ENCODE data around the gene NNT. TPM values are rescaled to one million over a fixed set of nuclear protein-coding genes. Genes with fewer than 3 reads are reported as not detected.

Gene NNT
- total and polyA plus RNA-seq, 9 of the 15 experiments (the other 6 are each of a cell fraction or from before 2014, with no cell fraction given): 21.9 to 68.6 (median 42.2) TPM

DNA sequence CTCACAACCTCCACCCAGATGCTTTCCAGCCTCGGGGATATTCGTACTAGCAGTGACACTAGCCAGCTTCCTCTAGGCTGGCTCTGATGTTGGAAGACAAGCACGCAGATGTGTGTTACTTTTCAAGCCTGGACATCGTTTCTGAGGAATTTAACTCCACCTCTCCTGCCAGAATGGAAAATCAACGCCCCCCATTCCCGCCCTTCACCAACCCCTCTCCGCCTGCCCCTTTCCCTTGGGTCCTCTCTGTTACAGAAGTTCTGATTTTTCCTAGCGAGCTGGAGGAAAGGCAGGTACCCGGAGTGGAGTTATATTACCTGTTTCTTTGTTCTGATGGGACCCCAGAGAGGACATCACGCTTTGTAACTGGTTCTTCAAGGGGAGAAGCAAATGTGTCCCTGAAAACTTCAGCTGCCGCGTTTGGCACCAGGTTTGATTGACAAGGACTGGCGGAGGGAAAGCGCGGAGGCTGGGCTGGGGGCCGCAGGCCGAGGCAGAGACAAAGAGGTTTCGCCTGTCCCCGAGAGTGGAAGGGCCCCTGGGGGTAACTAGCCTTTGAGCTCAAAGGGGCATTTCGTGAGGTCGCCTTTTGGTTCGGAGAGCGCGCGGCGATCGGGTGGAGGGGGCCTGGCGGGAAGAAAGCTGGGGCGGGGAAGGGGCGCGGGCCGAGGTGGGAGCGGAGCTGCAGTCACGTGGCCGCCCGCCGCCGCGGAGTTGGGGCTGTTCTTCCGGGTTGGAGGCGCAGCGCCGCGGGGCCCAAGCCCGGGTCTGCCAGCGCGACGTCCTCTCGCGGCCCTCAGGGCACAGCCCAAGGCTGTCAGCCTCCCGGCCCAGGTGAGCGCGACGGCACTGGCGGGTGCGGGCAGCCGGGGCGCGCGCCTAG is at the start of gene NNT (continued):
- TF ChIP-seq, protein P1, sequence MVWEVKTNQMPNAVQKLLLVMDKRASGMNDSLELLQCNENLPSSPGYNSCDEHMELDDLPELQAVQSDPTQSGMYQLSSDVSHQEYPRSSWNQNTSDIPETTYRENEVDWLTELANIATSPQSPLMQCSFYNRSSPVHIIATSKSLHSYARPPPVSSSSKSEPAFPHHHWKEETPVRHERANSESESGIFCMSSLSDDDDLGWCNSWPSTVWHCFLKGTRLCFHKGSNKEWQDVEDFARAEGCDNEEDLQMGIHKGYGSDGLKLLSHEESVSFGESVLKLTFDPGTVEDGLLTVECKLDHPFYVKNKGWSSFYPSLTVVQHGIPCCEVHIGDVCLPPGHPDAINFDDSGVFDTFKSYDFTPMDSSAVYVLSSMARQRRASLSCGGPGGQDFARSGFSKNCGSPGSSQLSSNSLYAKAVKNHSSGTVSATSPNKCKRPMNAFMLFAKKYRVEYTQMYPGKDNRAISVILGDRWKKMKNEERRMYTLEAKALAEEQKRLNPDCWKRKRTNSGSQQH (CRISPR knock-in tag; IDR thresholded peaks at IDR 0.05): peak; percentile 62; the same call in 1 of the 2 replicates
- no peak for TF ChIP-seq PHB2 (IDR thresholded peaks at IDR 0.05; ENCODE audit: low read depth)
- peak; percentile 58 for TF ChIP-seq RBM39 (optimal IDR thresholded peaks at IDR 0.05; ENCODE audit: low read depth, low read length)
- TF ChIP-seq, protein P2, sequence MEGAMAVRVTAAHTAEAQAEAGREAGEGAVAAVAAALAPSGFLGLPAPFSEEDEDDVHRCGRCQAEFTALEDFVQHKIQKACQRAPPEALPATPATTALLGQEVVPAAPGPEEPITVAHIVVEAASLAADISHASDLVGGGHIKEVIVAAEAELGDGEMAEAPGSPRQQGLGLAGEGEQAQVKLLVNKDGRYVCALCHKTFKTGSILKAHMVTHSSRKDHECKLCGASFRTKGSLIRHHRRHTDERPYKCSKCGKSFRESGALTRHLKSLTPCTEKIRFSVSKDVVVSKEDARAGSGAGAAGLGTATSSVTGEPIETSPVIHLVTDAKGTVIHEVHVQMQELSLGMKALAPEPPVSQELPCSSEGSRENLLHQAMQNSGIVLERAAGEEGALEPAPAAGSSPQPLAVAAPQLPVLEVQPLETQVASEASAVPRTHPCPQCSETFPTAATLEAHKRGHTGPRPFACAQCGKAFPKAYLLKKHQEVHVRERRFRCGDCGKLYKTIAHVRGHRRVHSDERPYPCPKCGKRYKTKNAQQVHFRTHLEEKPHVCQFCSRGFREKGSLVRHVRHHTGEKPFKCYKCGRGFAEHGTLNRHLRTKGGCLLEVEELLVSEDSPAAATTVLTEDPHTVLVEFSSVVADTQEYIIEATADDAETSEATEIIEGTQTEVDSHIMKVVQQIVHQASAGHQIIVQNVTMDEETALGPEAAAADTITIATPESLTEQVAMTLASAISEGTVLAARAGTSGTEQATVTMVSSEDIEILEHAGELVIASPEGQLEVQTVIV (CRISPR knock-in tag; IDR thresholded peaks at IDR 0.05; ENCODE audit: borderline replicate concordance): no peak
- TF ChIP-seq, protein P3, sequence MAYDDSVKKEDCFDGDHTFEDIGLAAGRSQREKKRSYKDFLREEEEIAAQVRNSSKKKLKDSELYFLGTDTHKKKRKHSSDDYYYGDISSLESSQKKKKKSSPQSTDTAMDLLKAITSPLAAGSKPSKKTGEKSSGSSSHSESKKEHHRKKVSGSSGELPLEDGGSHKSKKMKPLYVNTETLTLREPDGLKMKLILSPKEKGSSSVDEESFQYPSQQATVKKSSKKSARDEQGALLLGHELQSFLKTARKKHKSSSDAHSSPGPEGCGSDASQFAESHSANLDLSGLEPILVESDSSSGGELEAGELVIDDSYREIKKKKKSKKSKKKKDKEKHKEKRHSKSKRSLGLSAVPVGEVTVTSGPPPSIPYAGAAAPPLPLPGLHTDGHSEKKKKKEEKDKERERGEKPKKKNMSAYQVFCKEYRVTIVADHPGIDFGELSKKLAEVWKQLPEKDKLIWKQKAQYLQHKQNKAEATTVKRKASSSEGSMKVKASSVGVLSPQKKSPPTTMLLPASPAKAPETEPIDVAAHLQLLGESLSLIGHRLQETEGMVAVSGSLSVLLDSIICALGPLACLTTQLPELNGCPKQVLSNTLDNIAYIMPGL (CRISPR knock-in tag; IDR thresholded peaks at IDR 0.05): no peak
- TF ChIP-seq BCL6 (CRISPR knock-in tag; IDR thresholded peaks at IDR 0.05): no peak
- peak; percentile 37 for TF ChIP-seq POLR2AphosphoS5 (IDR thresholded peaks at IDR 0.05; ENCODE audit: control insufficient read depth, insufficient read depth, low read depth, low read length)
- TF ChIP-seq ZSCAN32 (CRISPR knock-in tag; IDR thresholded peaks at IDR 0.05): no peak
- TF ChIP-seq ZNF583 (CRISPR knock-in tag; IDR thresholded peaks at IDR 0.05): peak; percentile 48; the same call in 1 of the 2 replicates
- no peak for TF ChIP-seq ZNF239 (CRISPR knock-in tag; IDR thresholded peaks at IDR 0.05)
- TF ChIP-seq, protein P4, sequence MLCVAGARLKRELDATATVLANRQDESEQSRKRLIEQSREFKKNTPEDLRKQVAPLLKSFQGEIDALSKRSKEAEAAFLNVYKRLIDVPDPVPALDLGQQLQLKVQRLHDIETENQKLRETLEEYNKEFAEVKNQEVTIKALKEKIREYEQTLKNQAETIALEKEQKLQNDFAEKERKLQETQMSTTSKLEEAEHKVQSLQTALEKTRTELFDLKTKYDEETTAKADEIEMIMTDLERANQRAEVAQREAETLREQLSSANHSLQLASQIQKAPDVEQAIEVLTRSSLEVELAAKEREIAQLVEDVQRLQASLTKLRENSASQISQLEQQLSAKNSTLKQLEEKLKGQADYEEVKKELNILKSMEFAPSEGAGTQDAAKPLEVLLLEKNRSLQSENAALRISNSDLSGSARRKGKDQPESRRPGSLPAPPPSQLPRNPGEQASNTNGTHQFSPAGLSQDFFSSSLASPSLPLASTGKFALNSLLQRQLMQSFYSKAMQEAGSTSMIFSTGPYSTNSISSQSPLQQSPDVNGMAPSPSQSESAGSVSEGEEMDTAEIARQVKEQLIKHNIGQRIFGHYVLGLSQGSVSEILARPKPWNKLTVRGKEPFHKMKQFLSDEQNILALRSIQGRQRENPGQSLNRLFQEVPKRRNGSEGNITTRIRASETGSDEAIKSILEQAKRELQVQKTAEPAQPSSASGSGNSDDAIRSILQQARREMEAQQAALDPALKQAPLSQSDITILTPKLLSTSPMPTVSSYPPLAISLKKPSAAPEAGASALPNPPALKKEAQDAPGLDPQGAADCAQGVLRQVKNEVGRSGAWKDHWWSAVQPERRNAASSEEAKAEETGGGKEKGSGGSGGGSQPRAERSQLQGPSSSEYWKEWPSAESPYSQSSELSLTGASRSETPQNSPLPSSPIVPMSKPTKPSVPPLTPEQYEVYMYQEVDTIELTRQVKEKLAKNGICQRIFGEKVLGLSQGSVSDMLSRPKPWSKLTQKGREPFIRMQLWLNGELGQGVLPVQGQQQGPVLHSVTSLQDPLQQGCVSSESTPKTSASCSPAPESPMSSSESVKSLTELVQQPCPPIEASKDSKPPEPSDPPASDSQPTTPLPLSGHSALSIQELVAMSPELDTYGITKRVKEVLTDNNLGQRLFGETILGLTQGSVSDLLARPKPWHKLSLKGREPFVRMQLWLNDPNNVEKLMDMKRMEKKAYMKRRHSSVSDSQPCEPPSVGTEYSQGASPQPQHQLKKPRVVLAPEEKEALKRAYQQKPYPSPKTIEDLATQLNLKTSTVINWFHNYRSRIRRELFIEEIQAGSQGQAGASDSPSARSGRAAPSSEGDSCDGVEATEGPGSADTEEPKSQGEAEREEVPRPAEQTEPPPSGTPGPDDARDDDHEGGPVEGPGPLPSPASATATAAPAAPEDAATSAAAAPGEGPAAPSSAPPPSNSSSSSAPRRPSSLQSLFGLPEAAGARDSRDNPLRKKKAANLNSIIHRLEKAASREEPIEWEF (CRISPR knock-in tag; IDR thresholded peaks at IDR 0.05): no peak
- TF ChIP-seq ZBTB17 (CRISPR knock-in tag; IDR thresholded peaks at IDR 0.05): no peak
- no peak for TF ChIP-seq ZNF124 (CRISPR knock-in tag; IDR thresholded peaks at IDR 0.05)
- no peak for TF ChIP-seq ZKSCAN8 (CRISPR knock-in tag; IDR thresholded peaks at IDR 0.05)
- TF ChIP-seq ETV5 (CRISPR knock-in tag; IDR thresholded peaks at IDR 0.05; ENCODE audit: low read depth): peak; percentile 81; the same call in 1 of the 2 replicates
- no peak for TF ChIP-seq FOXK1 (CRISPR knock-in tag; IDR thresholded peaks at IDR 0.05; ENCODE audit: borderline replicate concordance)
- TF ChIP-seq SRSF1 (IDR thresholded peaks at IDR 0.05; ENCODE audit: low read depth, low read length): no peak

Measured in K562 (cell line).